ENCODE data around the gene PAK5. TPM values are rescaled to one million over a fixed set of nuclear protein-coding genes. Genes with fewer than 3 reads are reported as not detected.

PAK5 gene
- total and polyA plus RNA-seq, 4 donors: 0.02 to 0.17 (median 0.04) TPM; not detected in 1

DNA sequence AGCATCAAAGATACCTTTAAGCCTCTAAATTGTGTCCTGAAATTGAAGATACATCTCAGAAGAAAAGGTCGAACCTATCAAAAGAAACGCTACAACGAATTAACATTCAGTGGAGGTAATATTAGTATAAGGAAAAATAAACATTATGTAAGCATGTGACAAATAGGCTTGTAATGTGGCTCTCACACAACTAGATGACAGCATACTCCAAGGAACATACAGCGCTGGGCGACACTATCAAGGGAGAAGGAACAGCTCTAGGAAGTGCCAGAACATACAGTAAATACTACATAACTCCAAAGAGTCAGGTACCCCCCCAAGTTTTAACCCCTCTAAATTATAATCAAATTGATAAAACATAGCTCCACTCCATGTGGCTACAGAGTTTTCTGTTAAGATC, 220.9 kb downstream of the PAK5 start:
- WGBS: 53% methylated on average over 5 of the region's 5 CpGs

DNA sequence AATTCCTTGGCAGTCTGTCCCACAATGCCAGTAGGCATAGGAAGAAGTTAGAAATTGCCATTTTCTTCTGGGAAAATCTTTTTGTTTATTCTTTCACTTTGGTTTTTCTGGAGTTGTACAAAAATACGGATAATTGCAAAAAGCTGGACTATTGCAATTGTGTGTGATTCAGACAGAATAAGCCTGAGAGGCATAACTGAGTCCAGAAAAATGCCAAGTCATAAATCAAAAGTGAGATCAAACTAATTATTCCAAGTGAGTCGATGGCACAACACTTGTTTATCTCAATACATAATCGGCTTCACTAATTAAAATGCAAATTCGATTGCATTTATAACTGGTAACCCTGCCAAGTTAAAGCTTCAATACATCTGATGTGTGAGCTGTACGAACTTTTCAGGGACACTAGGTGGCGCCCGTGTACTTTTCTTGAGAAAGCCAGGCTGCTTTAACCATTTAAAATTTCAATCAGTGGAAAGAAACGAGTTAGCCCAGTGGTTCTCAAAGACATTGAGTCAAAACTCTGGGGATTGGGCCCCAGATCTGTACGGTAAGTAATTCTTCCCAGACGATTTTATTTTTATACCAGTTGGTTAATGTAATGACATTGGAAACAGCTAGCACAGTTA, 221.9 kb downstream of the PAK5 start:
- H3K27ac ChIP-seq (ENCODE audit: low read depth in 1 of 2, low read length in 2 of 2): no peak overlapping the region
- H3K9me3 ChIP-seq (ENCODE audit: control insufficient read depth in 4 of 4, low read length in 3 of 4): no peaks in the 10 kb centered on the region
- H3K27me3 ChIP-seq (ENCODE audit: control insufficient read depth in 4 of 4, insufficient read depth in 4 of 4, low read length in 3 of 4): no peaks in the 10 kb centered on the region
- no peaks in the 10 kb centered on the region for H3K4me1 ChIP-seq (ENCODE audit: control insufficient read depth in 4 of 4, insufficient read depth in 4 of 4, low read length in 3 of 4)
- no peaks in the 10 kb centered on the region for H3K36me3 ChIP-seq (ENCODE audit: control insufficient read depth in 4 of 4, insufficient read depth in 3 of 4, low read depth in 1 of 4, low read length in 3 of 4)
- WGBS: 3% methylated on average over 10 of the region's 10 CpGs
- H3K9ac ChIP-seq (ENCODE audit: low read depth in 1 of 2, low read length in 2 of 2): no peak overlapping the region
- DNase-seq (ENCODE audit: low spot score): peak; percentile 51
- TF ChIP-seq, protein P1, sequence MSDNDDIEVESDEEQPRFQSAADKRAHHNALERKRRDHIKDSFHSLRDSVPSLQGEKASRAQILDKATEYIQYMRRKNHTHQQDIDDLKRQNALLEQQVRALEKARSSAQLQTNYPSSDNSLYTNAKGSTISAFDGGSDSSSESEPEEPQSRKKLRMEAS (IDR thresholded peaks at IDR 0.05): no peak
- TF ChIP-seq RAD21 (IDR thresholded peaks at IDR 0.05): peak; percentile 87 to 90
- TF ChIP-seq, protein P2, sequence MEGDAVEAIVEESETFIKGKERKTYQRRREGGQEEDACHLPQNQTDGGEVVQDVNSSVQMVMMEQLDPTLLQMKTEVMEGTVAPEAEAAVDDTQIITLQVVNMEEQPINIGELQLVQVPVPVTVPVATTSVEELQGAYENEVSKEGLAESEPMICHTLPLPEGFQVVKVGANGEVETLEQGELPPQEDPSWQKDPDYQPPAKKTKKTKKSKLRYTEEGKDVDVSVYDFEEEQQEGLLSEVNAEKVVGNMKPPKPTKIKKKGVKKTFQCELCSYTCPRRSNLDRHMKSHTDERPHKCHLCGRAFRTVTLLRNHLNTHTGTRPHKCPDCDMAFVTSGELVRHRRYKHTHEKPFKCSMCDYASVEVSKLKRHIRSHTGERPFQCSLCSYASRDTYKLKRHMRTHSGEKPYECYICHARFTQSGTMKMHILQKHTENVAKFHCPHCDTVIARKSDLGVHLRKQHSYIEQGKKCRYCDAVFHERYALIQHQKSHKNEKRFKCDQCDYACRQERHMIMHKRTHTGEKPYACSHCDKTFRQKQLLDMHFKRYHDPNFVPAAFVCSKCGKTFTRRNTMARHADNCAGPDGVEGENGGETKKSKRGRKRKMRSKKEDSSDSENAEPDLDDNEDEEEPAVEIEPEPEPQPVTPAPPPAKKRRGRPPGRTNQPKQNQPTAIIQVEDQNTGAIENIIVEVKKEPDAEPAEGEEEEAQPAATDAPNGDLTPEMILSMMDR (IDR thresholded peaks at IDR 0.05; ENCODE audit: low read depth, low read length, missing input control): peak; percentile 87
- no peak overlapping the region for H3K4me3 ChIP-seq (ENCODE audit: low read depth in 1 of 3, low read length in 3 of 3)

More for the DNA sequence above, 220.9 kb downstream of the PAK5 start:
- H3K9me3 ChIP-seq (ENCODE audit: control insufficient read depth in 4 of 4, low read length in 3 of 4): no peaks in the 10 kb centered on the region
- no peaks in the 10 kb centered on the region for H3K27me3 ChIP-seq (ENCODE audit: control insufficient read depth in 4 of 4, insufficient read depth in 4 of 4, low read length in 3 of 4)
- TF ChIP-seq RAD21 (IDR thresholded peaks at IDR 0.05) (peak; percentile 65 to 79), JUND (IDR thresholded peaks at IDR 0.05) (no peak)
- DNase-seq (ENCODE audit: low spot score): no peak
- no peaks in the 10 kb centered on the region for H3K4me1 ChIP-seq (ENCODE audit: control insufficient read depth in 4 of 4, insufficient read depth in 4 of 4, low read length in 3 of 4)
- H3K4me3 ChIP-seq (ENCODE audit: low read depth in 1 of 3, low read length in 3 of 3): no peak overlapping the region
- no peaks in the 10 kb centered on the region for H3K36me3 ChIP-seq (ENCODE audit: control insufficient read depth in 4 of 4, insufficient read depth in 3 of 4, low read depth in 1 of 4, low read length in 3 of 4)
- H3K9ac ChIP-seq (ENCODE audit: low read depth in 1 of 2, low read length in 2 of 2): no peak overlapping the region
- H3K27ac ChIP-seq (ENCODE audit: low read depth in 1 of 2, low read length in 2 of 2): no peak overlapping the region

DNA sequence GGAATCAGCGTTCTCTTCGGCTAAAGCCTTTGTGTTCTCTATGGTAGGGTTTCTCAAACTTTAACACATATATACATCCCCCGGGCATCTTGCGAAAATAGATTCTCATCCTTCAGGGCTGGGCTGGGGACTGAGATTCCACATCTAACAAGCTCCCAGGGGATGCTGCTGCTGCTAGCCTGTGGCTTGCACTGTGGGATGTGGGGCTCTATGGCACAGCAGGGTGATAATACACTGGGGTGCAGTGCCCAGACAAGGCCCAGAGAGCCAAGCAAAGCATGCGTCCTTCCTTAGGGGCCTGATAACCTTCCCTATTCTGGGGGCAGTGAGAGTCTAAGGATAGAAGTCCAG, 222.4 kb downstream of the PAK5 start:
- no peaks in the 10 kb centered on the region for H3K27me3 ChIP-seq (ENCODE audit: control insufficient read depth in 4 of 4, insufficient read depth in 4 of 4, low read length in 3 of 4)
- no peaks in the 10 kb centered on the region for H3K4me1 ChIP-seq (ENCODE audit: control insufficient read depth in 4 of 4, insufficient read depth in 4 of 4, low read length in 3 of 4)
- WGBS: 84% methylated on average over 5 of the region's 5 CpGs
- no peaks in the 10 kb centered on the region for H3K36me3 ChIP-seq (ENCODE audit: control insufficient read depth in 4 of 4, insufficient read depth in 3 of 4, low read depth in 1 of 4, low read length in 3 of 4)
- H3K27ac ChIP-seq (ENCODE audit: low read depth in 1 of 2, low read length in 2 of 2): no peak overlapping the region
- no peaks in the 10 kb centered on the region for H3K9me3 ChIP-seq (ENCODE audit: control insufficient read depth in 4 of 4, low read length in 3 of 4)
- H3K9ac ChIP-seq (ENCODE audit: low read depth in 1 of 2, low read length in 2 of 2): no peak overlapping the region
- no peak for DNase-seq (ENCODE audit: low spot score)
- H3K4me3 ChIP-seq (ENCODE audit: low read depth in 1 of 3, low read length in 3 of 3): no peak overlapping the region
- TF ChIP-seq TAF1 (conservative IDR thresholded peaks at IDR 0.05) (no peak), FOXA2 (IDR thresholded peaks at IDR 0.05) (no peak), NR2F2 (IDR thresholded peaks at IDR 0.05) (no peak), JUND (IDR thresholded peaks at IDR 0.05) (no peak), RXRA (IDR thresholded peaks at IDR 0.05) (no peak), FOXA1 (IDR thresholded peaks at IDR 0.05) (no peak), RAD21 (IDR thresholded peaks at IDR 0.05) (no peak)
- TF ChIP-seq, protein P2 (IDR thresholded peaks at IDR 0.05; ENCODE audit: low read depth, low read length, missing input control): no peak
- TF ChIP-seq, protein P3, sequence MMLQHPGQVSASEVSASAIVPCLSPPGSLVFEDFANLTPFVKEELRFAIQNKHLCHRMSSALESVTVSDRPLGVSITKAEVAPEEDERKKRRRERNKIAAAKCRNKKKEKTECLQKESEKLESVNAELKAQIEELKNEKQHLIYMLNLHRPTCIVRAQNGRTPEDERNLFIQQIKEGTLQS (IDR thresholded peaks at IDR 0.05): no peak
- TF ChIP-seq, protein P1 (IDR thresholded peaks at IDR 0.05): no peak
- TF ChIP-seq, protein P4, sequence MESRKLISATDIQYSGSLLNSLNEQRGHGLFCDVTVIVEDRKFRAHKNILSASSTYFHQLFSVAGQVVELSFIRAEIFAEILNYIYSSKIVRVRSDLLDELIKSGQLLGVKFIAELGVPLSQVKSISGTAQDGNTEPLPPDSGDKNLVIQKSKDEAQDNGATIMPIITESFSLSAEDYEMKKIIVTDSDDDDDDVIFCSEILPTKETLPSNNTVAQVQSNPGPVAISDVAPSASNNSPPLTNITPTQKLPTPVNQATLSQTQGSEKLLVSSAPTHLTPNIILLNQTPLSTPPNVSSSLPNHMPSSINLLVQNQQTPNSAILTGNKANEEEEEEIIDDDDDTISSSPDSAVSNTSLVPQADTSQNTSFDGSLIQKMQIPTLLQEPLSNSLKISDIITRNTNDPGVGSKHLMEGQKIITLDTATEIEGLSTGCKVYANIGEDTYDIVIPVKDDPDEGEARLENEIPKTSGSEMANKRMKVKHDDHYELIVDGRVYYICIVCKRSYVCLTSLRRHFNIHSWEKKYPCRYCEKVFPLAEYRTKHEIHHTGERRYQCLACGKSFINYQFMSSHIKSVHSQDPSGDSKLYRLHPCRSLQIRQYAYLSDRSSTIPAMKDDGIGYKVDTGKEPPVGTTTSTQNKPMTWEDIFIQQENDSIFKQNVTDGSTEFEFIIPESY (IDR thresholded peaks at IDR 0.05): no peak
